ENCODE results near the gene PDE4D. TPM values are rescaled to one million over a fixed set of nuclear protein-coding genes. Genes with fewer than 3 reads are reported as not detected.

The PDE4D gene
- total and polyA plus RNA-seq, 2 of the 4 experiments (the other 2 are of a cell fraction) = 1.4 to 7.9 TPM

- Histone ChIP-seq H2BK15ac (ENCODE audit: low read depth, low read length) (peak overlapping the region; percentile 81), H3K27me3 (ENCODE audit: control insufficient read depth, insufficient read depth, low read length) (no peaks in the 10 kb centered on the region), H3K36me3 (ENCODE audit: control insufficient read depth, insufficient read depth, low read length) (no peaks in the 10 kb centered on the region), H3K9me1 (ENCODE audit: insufficient read depth, low read length) (peaks cover 2% of the 10 kb centered on the region; the same call in 1 of the 2 replicates), H4K8ac (ENCODE audit: low read depth in 2 of 2, low read length in 2 of 2) (peak overlapping the region; percentile 23 to 68; a peak in 2 of 4 replicates), H3K14ac (replicated peaks; ENCODE audit: low read depth, low read length) (peak overlapping the region; percentile 80), H3K4me1 (ENCODE audit: control insufficient read depth, insufficient read depth, low read length) (peaks cover 5% of the 10 kb centered on the region; the same call in 1 of the 2 replicates), H3K9ac (ENCODE audit: low read depth, low read length) (no peak overlapping the region), H3K9me3 (ENCODE audit: control insufficient read depth, insufficient read depth, low read length) (no peaks in the 10 kb centered on the region), H3K27ac (ENCODE audit: insufficient read depth, low read length) (0 out of 2 replicates have a peak overlapping the region, but pooled peaks have one; percentile 17), H3K18ac (ENCODE audit: low read depth, low read length) (peak overlapping the region; percentile 99; the same call in 1 of the 2 replicates), H3K4me3 (ENCODE audit: insufficient read depth, low read depth, low read length) (no peak overlapping the region), H4K5ac (ENCODE audit: low read depth, low read length) (peak overlapping the region; percentile 46), H3K79me1 (ENCODE audit: low read depth in 1 of 2, low read length in 2 of 2) (no peaks in the 10 kb centered on the region), H2AK5ac (ENCODE audit: low read depth, low read length) (peak overlapping the region; percentile 95), H2AK9ac (replicated peaks; ENCODE audit: low read depth, low read length, poor library complexity) (no peak overlapping the region), H2BK20ac (ENCODE audit: low read depth, low read length) (peak overlapping the region; percentile 91), H3K23ac (ENCODE audit: low read depth, low read length) (no peak overlapping the region), H2AFZ (replicated peaks; ENCODE audit: low read length, poor library complexity) (no peak overlapping the region), H4K91ac (ENCODE audit: insufficient read depth, low read depth, low read length) (peak overlapping the region; percentile 74), H4K20me1 (ENCODE audit: insufficient read depth, low read length) (no peaks in the 10 kb centered on the region), H3K4me2 (ENCODE audit: low read depth, low read length) (no peak overlapping the region), H2BK5ac (ENCODE audit: low read depth, low read length, poor library complexity, severe bottlenecking) (peak overlapping the region; percentile 78), H3K56ac (ENCODE audit: extremely low read depth, insufficient read depth, low read length) (no peak overlapping the region), H2BK120ac (ENCODE audit: low read depth, low read length) (peak overlapping the region; percentile 93), H3K4ac (ENCODE audit: low read depth, low read length) (peak overlapping the region; percentile 81)
- DNase-seq (no peak), ATAC-seq (ENCODE audit: low read depth) (no peak)
- dilution Hi-C loops (cut with HindIII; ENCODE audit: low sequenced_read_pairs, unreplicated experiment) (no loop called here), intact Hi-C loops (cut with micrococcal nuclease) (loop anchor here (5.0 kb wide), 1 partner anchor 74 kb away; no protein-coding TSS in a partner anchor), in situ Hi-C loops (cut with MboI; ENCODE audit: low sequenced_read_pairs) (no loop called here)
- CTCF ChIA-PET = no interaction called here
- no TSS peak for BruUV-seq (replicated peaks)
- POLR2A ChIA-PET (ENCODE audit: unreplicated experiment) = no interaction called here
- TF ChIP-seq RCOR1 (IDR thresholded peaks at IDR 0.05; ENCODE audit: insufficient replicate concordance, low read length) (no peak), MXI1 (IDR thresholded peaks at IDR 0.05; ENCODE audit: borderline replicate concordance, low read depth, low read length) (no peak), CEBPB (IDR thresholded peaks at IDR 0.05; ENCODE audit: low read depth, low read length) (no peak), ELK1 (IDR thresholded peaks at IDR 0.05; ENCODE audit: borderline replicate concordance, low read depth, low read length) (no peak), POLR2A (IDR thresholded peaks at IDR 0.05; ENCODE audit: low read depth, low read length) (no peak), CHD1 (IDR thresholded peaks at IDR 0.05; ENCODE audit: low read depth, low read length) (no peak), CTCF (conservative IDR thresholded peaks at IDR 0.05; ENCODE audit: low read depth, low read length) (no peak), RFX5 (IDR thresholded peaks at IDR 0.05; ENCODE audit: low read depth, low read length) (no peak)
- no CpG with 5 or more reads among the region's 2 CpGs for WGBS, 2 experiments (ENCODE audit: extremely low coverage in 2 of 2, insufficient read length in 1 of 2)
These were observed 794.8 kb downstream of the PDE4D start for GRCh38 chr5:59098743-59099142.

Measured in IMR-90 (cell line).